HAP-1 (cell line): ENCODE measurements around the gene GAR1.

Source experiments
- DNase-seq, 2 experiments: peaks; one replicate each; pipeline ENCODE4 v3.0.0-alpha.2; 2016 to 2020; ENCODE audit warnings: low spot score in 2 of 2
- H3K27me3 ChIP-seq: fragments of 250-450 bp; sonication (Bioruptor Pico); 2 replicates; pipeline ENCODE4 v1.5.1; 2020; ENCODE audit warnings: low read depth, mild to moderate bottlenecking, moderate library complexity
- H3K36me3 ChIP-seq: fragments of 250-450 bp; sonication (Bioruptor Pico); replicated peaks from 2 replicates; pipeline ENCODE4 v1.5.1; 2020; ENCODE audit warnings: mild to moderate bottlenecking
- H3K4me1 ChIP-seq: fragments of 250-450 bp; sonication (Bioruptor Pico); 2 replicates; pipeline ENCODE4 v1.5.1; 2020; ENCODE audit warnings: mild to moderate bottlenecking
- H3K4me3 ChIP-seq: fragments of 250-450 bp; sonication (Bioruptor Pico); 2 replicates; pipeline ENCODE4 v1.5.1; 2020; ENCODE audit warnings: mild to moderate bottlenecking, moderate library complexity
- H3K9me3 ChIP-seq: fragments of 250-450 bp; sonication (Bioruptor Pico); 2 replicates; pipeline ENCODE4 v1.5.1; 2020; ENCODE audit warnings: mild to moderate bottlenecking, moderate library complexity
- in situ Hi-C: fragments of 300-500 bp; cut with MboI; formaldehyde crosslinking; loops from 3 replicates; pipeline ENCODE4 v1.14.3; 2020; ENCODE audit warnings: low sequenced_read_pairs, inconsistent platforms, mixed read lengths

The GAR1 gene

GRCh38 chr4:109816082-109816442 lies 500 bp downstream of the GAR1 start:
- H3K27me3 ChIP-seq = no peaks in the 10 kb centered on the region
- in situ Hi-C loops = no loop called here
- H3K36me3 ChIP-seq = peaks cover 33% of the 10 kb centered on the region
- H3K4me3 ChIP-seq = peak overlapping the region; percentile 72
- peaks cover 13% of the 10 kb centered on the region; the same call in 1 of the 2 replicates for H3K4me1 ChIP-seq
- peak in 1 of 2 experiments; percentile 42 for DNase-seq
- no peaks in the 10 kb centered on the region for H3K9me3 ChIP-seq

- Histone ChIP-seq H3K36me3 (peaks cover 40% of the 10 kb centered on the region), H3K9me3 (no peaks in the 10 kb centered on the region), H3K4me1 (peaks cover 13% of the 10 kb centered on the region; the same call in 1 of the 2 replicates), H3K4me3 (peak overlapping the region; percentile 72), H3K27me3 (no peaks in the 10 kb centered on the region)
- in situ Hi-C loops = no loop called here
- DNase-seq = no peak
These were observed 1.3 kb downstream of the GAR1 start for GRCh38 chr4:109816894-109817293.

GRCh38 chr4:109818268-109818667 lies 2.7 kb downstream of the GAR1 start:
- in situ Hi-C loops = no loop called here
- no peak overlapping the region for H3K4me3 ChIP-seq
- H3K4me1 ChIP-seq = peaks cover 13% of the 10 kb centered on the region; the same call in 1 of the 2 replicates
- no peaks in the 10 kb centered on the region for H3K27me3 ChIP-seq
- H3K9me3 ChIP-seq = no peaks in the 10 kb centered on the region
- peaks cover 52% of the 10 kb centered on the region for H3K36me3 ChIP-seq
- DNase-seq = no peak

- in situ Hi-C loops = no loop called here
- Histone ChIP-seq H3K36me3 (peaks cover 68% of the 10 kb centered on the region), H3K4me3 (no peak overlapping the region), H3K9me3 (no peaks in the 10 kb centered on the region), H3K27me3 (no peaks in the 10 kb centered on the region), H3K4me1 (peaks cover 9% of the 10 kb centered on the region; the same call in 1 of the 2 replicates)
- no peak for DNase-seq
These were observed 5.0 kb downstream of the GAR1 start for GRCh38 chr4:109820563-109820962.

- peaks cover 68% of the 10 kb centered on the region for H3K36me3 ChIP-seq
- H3K4me1 ChIP-seq = peaks cover 9% of the 10 kb centered on the region; the same call in 1 of the 2 replicates
- no peaks in the 10 kb centered on the region for H3K9me3 ChIP-seq
- no peak overlapping the region for H3K4me3 ChIP-seq
- no peak for DNase-seq
- H3K27me3 ChIP-seq = no peaks in the 10 kb centered on the region
- in situ Hi-C loops = no loop called here
These were observed 5.6 kb downstream of the GAR1 start for GRCh38 chr4:109821185-109821584.

GRCh38 chr4:109826719-109827118 lies 11.2 kb downstream of the GAR1 start:
- Histone ChIP-seq H3K4me3 (no peak overlapping the region), H3K36me3 (peaks cover 28% of the 10 kb centered on the region), H3K27me3 (no peaks in the 10 kb centered on the region), H3K9me3 (no peaks in the 10 kb centered on the region), H3K4me1 (peaks cover 7% of the 10 kb centered on the region)
- peak in 1 of 2 experiments; percentile 42 for DNase-seq
- in situ Hi-C loops = no loop called here

GRCh38 chr4:109827672-109828071 lies 12.1 kb downstream of the GAR1 start, which contains the start of gene RRH:
Gene RRH (plus strand): TSS chr4:109827972. CDS start chr4:109828028, 56 bp downstream.
- peak in 1 of 2 experiments; percentile 45 for DNase-seq
- Histone ChIP-seq H3K9me3 (no peaks in the 10 kb centered on the region), H3K36me3 (peaks cover 21% of the 10 kb centered on the region), H3K4me1 (peaks cover 7% of the 10 kb centered on the region), H3K27me3 (no peaks in the 10 kb centered on the region), H3K4me3 (no peak within 1 kb of the TSS)
- in situ Hi-C loops = no loop called here

- H3K27me3 ChIP-seq = no peaks in the 10 kb centered on the region
- in situ Hi-C loops = no loop called here
These were observed 18.2 kb downstream of the GAR1 start for GRCh38 chr4:109833756-109834155.

GRCh38 chr4:109836985-109837384 lies 21.4 kb downstream of the GAR1 start:
- no peaks in the 10 kb centered on the region for H3K27me3 ChIP-seq
- no peaks in the 10 kb centered on the region for H3K9me3 ChIP-seq
- no peak overlapping the region for H3K4me3 ChIP-seq
- no peaks in the 10 kb centered on the region for H3K36me3 ChIP-seq
- no peak for DNase-seq
- H3K4me1 ChIP-seq = no peaks in the 10 kb centered on the region
- in situ Hi-C loops = no loop called here

More at GRCh38 chr4:109833756-109834155, 18.2 kb downstream of the GAR1 start:
- Histone ChIP-seq H3K9me3 (no peaks in the 10 kb centered on the region), H3K4me1 (no peaks in the 10 kb centered on the region), H3K4me3 (no peak overlapping the region), H3K36me3 (no peaks in the 10 kb centered on the region)
- DNase-seq = no peak

GRCh38 chr4:109846395-109847098 lies 31.0 kb downstream of the GAR1 start:
- no peak overlapping the region for H3K4me3 ChIP-seq
- peaks cover 26% of the 10 kb centered on the region for H3K4me1 ChIP-seq
- DNase-seq = no peak
- no peaks in the 10 kb centered on the region for H3K9me3 ChIP-seq
- no peaks in the 10 kb centered on the region for H3K27me3 ChIP-seq
- in situ Hi-C loops = no loop called here
- no peaks in the 10 kb centered on the region for H3K36me3 ChIP-seq

- peak; percentile 22 to 80 for DNase-seq
- in situ Hi-C loops = no loop called here
- Histone ChIP-seq H3K9me3 (no peaks in the 10 kb centered on the region), H3K36me3 (no peaks in the 10 kb centered on the region), H3K4me3 (no peak within 1 kb of the TSS), H3K4me1 (peaks cover 26% of the 10 kb centered on the region), H3K27me3 (no peaks in the 10 kb centered on the region)
These were observed 32.4 kb downstream of the GAR1 start, which contains the start of gene LRIT3 for GRCh38 chr4:109847896-109848442. Gene LRIT3 (plus strand): TSS chr4:109848107. CDS start chr4:109848202, 95 bp downstream.

GRCh38 chr4:109848501-109848900 lies 32.9 kb downstream of the GAR1 start:
- DNase-seq = peak; percentile 26 to 53
- in situ Hi-C loops = no loop called here
- no peaks in the 10 kb centered on the region for H3K27me3 ChIP-seq
- H3K36me3 ChIP-seq = no peaks in the 10 kb centered on the region
- H3K4me1 ChIP-seq = peaks cover 26% of the 10 kb centered on the region
- no peak overlapping the region for H3K4me3 ChIP-seq
- no peaks in the 10 kb centered on the region for H3K9me3 ChIP-seq

GRCh38 chr4:109850601-109851000 lies 35.0 kb downstream of the GAR1 start:
- Histone ChIP-seq H3K9me3 (no peaks in the 10 kb centered on the region), H3K27me3 (no peaks in the 10 kb centered on the region), H3K4me1 (peaks cover 26% of the 10 kb centered on the region), H3K4me3 (no peak overlapping the region), H3K36me3 (no peaks in the 10 kb centered on the region)
- in situ Hi-C loops = no loop called here
- no peak for DNase-seq
